H1 (cell line): ENCODE measurements around the gene CHI3L2. TPM values are rescaled to one million over a fixed set of nuclear protein-coding genes. Genes with fewer than 3 reads are reported as not detected.

Experiments used
- RNF2 ChIP-seq: fragments of 200-900, 300-1000 bp; sonication (generic); IDR thresholded peaks from 2 replicates; pipeline ENCODE4 v1.7.1; 2016; ENCODE audit warnings: borderline replicate concordance, low read depth, mild to moderate bottlenecking, antibody characterized with exemption, low read length; ENCODE audit not compliant: poor library complexity, severe bottlenecking; ENCODE audit errors: missing control alignments
- TBP ChIP-seq: IDR thresholded peaks from 2 replicates; pipeline ENCODE4 v1.6.1; 2011; ENCODE audit warnings: low read depth, low read length, improper control_type of control experiment
- polyA plus RNA-seq, 7 experiments: library from polyadenylated mRNA; depleted of rRNA in 3 of 7; stranded (reverse) in 5 of 7; unstranded in 2 of 7; fragments of >200 nt in 5 of 7; fragments of 200-250 nt in 2 of 7; gene quantifications; 1 replicate in 5 of 7; 2 replicates in 1 of 7; 4 replicates in 1 of 7; pipeline versions ENCODE4 v1.2.1 to v1.2.3, GENCODE V29; 2011 to 2013; ENCODE audit warnings: missing spikeins in 2 of 7, mixed read lengths in 2 of 7
- total RNA-seq: library from RNA; stranded (reverse); fragmentation: NEBNext Ultra II Directional; extraction: Animal tissue kit (Norgen Biotek cat#: 25700); gene quantifications from 2 replicates; pipeline ENCODE4 v1.2.1, GENCODE V29; 2021

The CHI3L2 gene
- total and polyA plus RNA-seq, 2 of the 8 experiments (the other 6 are each of a cell fraction or from before 2014, with no cell fraction given), result not detected

DNA sequence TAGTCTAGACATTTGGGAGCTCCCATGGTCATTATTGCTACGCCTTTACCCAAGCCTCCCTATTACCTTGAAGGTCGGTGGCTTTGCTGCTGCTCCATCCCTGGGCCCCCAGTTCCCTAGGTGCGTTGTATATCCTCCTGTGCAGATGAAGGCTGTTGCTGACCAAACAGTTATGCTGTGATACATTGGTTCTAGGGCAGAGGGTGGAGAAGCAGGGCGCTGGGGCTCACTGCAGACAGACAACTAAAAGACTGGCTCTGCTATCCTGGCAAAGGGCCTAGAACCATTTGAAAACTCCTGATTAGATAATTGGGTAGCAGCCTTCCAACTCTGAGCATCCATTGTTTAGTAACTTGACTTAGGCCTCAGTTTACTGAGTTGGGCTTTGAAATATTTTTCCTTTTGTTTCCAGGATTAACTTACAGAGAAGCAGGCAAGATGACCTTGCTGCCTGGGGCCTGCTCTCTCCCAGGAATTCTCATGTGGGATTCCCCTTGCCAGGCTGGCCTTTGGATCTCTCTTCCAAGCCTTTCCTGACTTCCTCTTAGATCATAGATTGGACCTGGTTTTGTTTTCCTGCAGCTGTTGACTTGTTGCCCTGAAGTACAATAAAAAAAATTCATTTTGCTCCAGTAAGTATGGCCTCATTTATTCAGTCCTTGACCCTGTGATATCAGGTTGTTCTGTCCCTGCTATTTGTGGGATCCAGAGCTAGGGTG, 15.5 kb downstream of the CHI3L2 start (continued):
- TF ChIP-seq RNF2 (no peak), TBP (no peak)
